Measurements from ENCODE around the gene TEF.

DNA sequence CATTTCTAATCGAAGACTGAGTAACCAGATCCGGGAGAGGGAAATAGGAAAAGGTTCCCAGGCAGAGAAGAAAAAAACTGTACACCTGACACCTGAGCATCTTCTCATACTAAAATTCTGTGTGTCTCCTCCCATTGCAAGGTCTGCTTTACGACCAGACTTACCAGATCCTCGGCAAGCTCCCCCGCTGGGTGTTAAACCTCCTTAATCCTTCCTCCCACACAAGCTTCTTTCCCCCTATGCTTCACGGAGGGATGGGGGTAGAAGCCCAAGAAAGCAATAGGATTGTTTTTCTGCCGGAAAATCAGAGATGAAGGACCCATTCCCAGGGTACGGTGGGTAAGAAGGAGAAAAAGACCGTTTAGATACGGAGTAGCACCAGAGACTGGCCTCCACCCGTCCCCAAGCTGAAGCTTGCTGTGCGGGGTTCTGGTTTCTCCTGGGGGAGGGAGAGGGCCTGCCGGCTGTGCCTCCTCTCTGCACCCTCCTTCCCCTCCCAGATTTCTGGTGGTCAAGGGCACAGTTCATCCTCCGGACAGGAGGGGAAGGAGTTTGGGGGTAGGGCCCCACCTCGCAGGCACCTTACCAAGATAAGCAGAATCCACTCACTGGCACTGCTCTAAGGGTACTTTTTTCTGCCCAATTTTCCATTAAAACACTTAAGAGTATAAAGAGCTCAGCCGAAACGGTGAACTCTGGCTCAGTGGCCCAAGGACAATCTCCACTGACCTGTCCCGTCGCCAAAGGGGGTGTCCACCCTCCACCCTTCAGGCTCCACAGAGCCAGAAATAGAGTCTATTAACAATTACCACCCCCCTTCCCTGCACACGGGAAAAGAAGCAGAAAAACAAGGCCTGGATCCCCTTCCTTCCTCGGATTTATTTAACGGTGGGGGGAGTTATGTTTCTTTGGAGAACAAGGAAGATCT lies 63.7 kb downstream of the TEF start:
- TF ChIP-seq CTCF (IDR thresholded peaks at IDR 0.05; ENCODE audit: low read length) (no peak), EZH2 (IDR thresholded peaks at IDR 0.05; ENCODE audit: borderline replicate concordance, low read length) (no peak)
